GM12892 (cell line): ENCODE measurements around the gene GPR85.

Experiments
- POLR2A ChIP-seq: IDR thresholded peaks from 2 replicates; pipeline ENCODE4 v1.6.1; 2011; ENCODE audit warnings: low read depth, low read length, control low read depth
- POLR2AphosphoS5 ChIP-seq: IDR thresholded peaks from 2 replicates; pipeline ENCODE4 v1.6.1; 2011; ENCODE audit warnings: low read depth, low read length, control low read depth
- TAF1 ChIP-seq: IDR thresholded peaks from 2 replicates; pipeline ENCODE4 v1.6.1; 2011; ENCODE audit warnings: low read depth, mild to moderate bottlenecking, control low read depth, low read length, borderline replicate concordance

GRCh38 chr7:113084496-113085172, 2.0 kb downstream of the GPR85 start:
- TF ChIP-seq POLR2AphosphoS5 (no peak), POLR2A (no peak), TAF1 (no peak)
